Tongue (tissue), 1 donor: ENCODE results near the gene DCDC2C. TPM values are rescaled to one million over a fixed set of nuclear protein-coding genes. Genes with fewer than 3 reads are reported as not detected.

Experiments used
- total RNA-seq: library from RNA; depleted of rRNA; stranded (reverse); fragments of >200 nt; gene quantifications from one replicate; pipeline ENCODE4 v1.2.3, GENCODE V29; 2014

Gene DCDC2C
- total RNA-seq, 1 donor from 2014 or later = not detected

Other genes with a start within 250 kb of the DCDC2C start
- 33.2 TPM for gene ADI1, start 184.0 kb upstream of the DCDC2C start, total RNA-seq
- 22.2 TPM for gene RNASEH1, start 145.2 kb upstream of the DCDC2C start, total RNA-seq
- gene RPS7, start 128.3 kb upstream of the DCDC2C start, total RNA-seq = 1,588 TPM
- 0.92 TPM for gene COLEC11, start 108.5 kb upstream of the DCDC2C start, total RNA-seq
- gene ALLC, start 45.4 kb upstream of the DCDC2C start, total RNA-seq = not detected